GM06990 (cell line): ENCODE measurements around the gene CHMP6.
A peak's percentile ranks its signal among the peaks of the same experiment; 100 is the strongest.

Source experiments
- DNase-seq: peaks from one replicate; pipeline ENCODE4 v3.0.0-alpha.2; 2011; ENCODE audit not compliant: insufficient read length; ENCODE audit errors: extremely low read depth
- H3K27me3 ChIP-seq: replicated peaks from 2 replicates; pipeline ENCODE4 v1.6.0; 2011; ENCODE audit warnings: low read length; ENCODE audit not compliant: control insufficient read depth, insufficient read depth
- H3K36me3 ChIP-seq: 2 replicates; pipeline ENCODE4 v1.5.1; 2011; ENCODE audit warnings: low read length; ENCODE audit not compliant: control insufficient read depth, insufficient read depth
- H3K4me3 ChIP-seq: replicated peaks from 2 replicates; pipeline ENCODE4 v1.5.1; 2011; ENCODE audit warnings: low read depth, mild to moderate bottlenecking, control low read depth, low read length
- CTCF ChIP-seq: IDR thresholded peaks from 2 replicates; pipeline ENCODE4 v1.5.1; 2011; ENCODE audit warnings: low read length, control low read depth, mild to moderate bottlenecking, inconsistent platforms; ENCODE audit not compliant: insufficient read depth, poor library complexity, severe bottlenecking

The CHMP6 gene

GRCh38 chr17:80977172-80977571, 14.5 kb upstream of the CHMP6 start:
- TF ChIP-seq CTCF, result no peak
- DNase-seq, result no peak
- Histone ChIP-seq H3K36me3 (no peaks in the 10 kb centered on the region), H3K4me3 (no peak overlapping the region), H3K27me3 (no peaks in the 10 kb centered on the region; the same call in 1 of the 2 replicates)

GRCh38 chr17:80978499-80979497, 12.8 kb upstream of the CHMP6 start:
- DNase-seq, result peak; percentile 5
- TF ChIP-seq CTCF, result no peak
- Histone ChIP-seq H3K27me3 (no peaks in the 10 kb centered on the region; the same call in 1 of the 2 replicates), H3K36me3 (no peaks in the 10 kb centered on the region), H3K4me3 (no peak overlapping the region)

- no peak for TF ChIP-seq CTCF
- H3K36me3 ChIP-seq, result no peaks in the 10 kb centered on the region
- DNase-seq, result no peak
- no peak overlapping the region for H3K4me3 ChIP-seq
- H3K27me3 ChIP-seq, result no peaks in the 10 kb centered on the region; the same call in 1 of the 2 replicates
Measured at GRCh38 chr17:80979547-80980378, 11.9 kb upstream of the CHMP6 start.

- Histone ChIP-seq H3K36me3 (no peaks in the 10 kb centered on the region), H3K4me3 (no peak overlapping the region), H3K27me3 (no peaks in the 10 kb centered on the region; the same call in 1 of the 2 replicates)
- no peak for TF ChIP-seq CTCF
- no peak for DNase-seq
Measured at GRCh38 chr17:80980397-80981061, 11.1 kb upstream of the CHMP6 start.

- TF ChIP-seq CTCF, result no peak
- DNase-seq, result peak; percentile 27
- no peaks in the 10 kb centered on the region for H3K36me3 ChIP-seq
- H3K27me3 ChIP-seq, result no peaks in the 10 kb centered on the region; the same call in 1 of the 2 replicates
- H3K4me3 ChIP-seq, result no peak overlapping the region; the same call in 1 of the 2 replicates
Measured at GRCh38 chr17:80981062-80981902, 10.4 kb upstream of the CHMP6 start.
